ENCODE data around the gene TP53I11.

TP53I11 gene

DNA sequence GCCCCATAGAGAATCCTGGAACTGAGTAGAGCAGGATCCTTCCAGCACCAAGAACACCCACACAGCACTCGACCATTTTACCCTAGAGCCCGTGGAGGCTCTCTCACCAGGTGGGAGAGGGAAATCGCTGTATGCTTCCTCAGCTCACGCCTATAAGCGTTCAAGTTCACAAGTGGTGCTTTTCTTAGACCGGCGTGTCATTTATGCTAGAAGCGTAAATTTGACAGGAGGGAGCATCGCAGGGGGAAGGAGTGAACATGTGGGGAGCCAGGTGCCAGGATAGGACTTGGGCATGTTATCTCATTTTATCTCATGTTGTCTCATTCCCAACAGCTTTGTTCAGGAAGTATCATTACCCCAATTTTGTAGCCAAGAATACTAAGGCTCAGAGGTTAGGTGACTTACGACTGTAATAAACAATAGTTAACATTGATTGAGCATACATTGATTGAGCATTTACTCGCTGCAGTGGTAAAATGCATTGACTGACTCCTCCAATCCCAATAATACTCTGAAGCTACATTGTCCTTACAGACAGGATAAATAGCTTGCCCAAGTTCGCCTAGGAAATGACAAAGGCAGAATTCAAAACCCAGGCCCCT, 19.1 kb upstream of the TP53I11 start:
- TF ChIP-seq, protein P1, sequence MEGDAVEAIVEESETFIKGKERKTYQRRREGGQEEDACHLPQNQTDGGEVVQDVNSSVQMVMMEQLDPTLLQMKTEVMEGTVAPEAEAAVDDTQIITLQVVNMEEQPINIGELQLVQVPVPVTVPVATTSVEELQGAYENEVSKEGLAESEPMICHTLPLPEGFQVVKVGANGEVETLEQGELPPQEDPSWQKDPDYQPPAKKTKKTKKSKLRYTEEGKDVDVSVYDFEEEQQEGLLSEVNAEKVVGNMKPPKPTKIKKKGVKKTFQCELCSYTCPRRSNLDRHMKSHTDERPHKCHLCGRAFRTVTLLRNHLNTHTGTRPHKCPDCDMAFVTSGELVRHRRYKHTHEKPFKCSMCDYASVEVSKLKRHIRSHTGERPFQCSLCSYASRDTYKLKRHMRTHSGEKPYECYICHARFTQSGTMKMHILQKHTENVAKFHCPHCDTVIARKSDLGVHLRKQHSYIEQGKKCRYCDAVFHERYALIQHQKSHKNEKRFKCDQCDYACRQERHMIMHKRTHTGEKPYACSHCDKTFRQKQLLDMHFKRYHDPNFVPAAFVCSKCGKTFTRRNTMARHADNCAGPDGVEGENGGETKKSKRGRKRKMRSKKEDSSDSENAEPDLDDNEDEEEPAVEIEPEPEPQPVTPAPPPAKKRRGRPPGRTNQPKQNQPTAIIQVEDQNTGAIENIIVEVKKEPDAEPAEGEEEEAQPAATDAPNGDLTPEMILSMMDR (IDR thresholded peaks at IDR 0.05; ENCODE audit: low read length) = no peak
- TF ChIP-seq EZH2phosphoT487 (IDR thresholded peaks at IDR 0.05; ENCODE audit: low read length) (no peak), EZH2 (optimal IDR thresholded peaks at IDR 0.05; ENCODE audit: low read depth, low read length) (no peak)

DNA sequence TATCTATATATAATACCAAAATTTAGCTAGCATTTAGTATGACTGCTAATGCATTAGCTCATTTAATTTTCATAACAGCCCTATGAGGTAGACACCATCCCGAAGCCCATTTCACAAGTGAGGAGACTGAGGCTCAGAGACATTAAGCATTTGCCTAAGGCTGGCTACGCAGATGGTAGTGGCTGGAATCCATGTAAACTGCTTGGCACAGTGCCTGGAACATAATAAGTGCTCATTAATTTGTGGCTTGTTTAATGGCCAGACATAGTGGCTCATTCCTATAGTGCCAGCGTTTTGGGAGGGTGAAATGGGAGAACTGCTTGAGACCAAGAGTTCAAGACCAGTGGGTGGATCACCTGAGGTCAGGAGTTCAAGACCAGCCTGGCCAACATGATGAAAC, 17.8 kb upstream of the TP53I11 start:
- TF ChIP-seq, protein P1 (IDR thresholded peaks at IDR 0.05; ENCODE audit: low read length) = no peak
- TF ChIP-seq EZH2 (optimal IDR thresholded peaks at IDR 0.05; ENCODE audit: low read depth, low read length) (no peak), EZH2phosphoT487 (IDR thresholded peaks at IDR 0.05; ENCODE audit: low read length) (no peak)
- H3F3A ChIP-seq (ENCODE audit: insufficient read depth, low read length) = no peaks in the 10 kb centered on the region
- no peaks in the 10 kb centered on the region for H4K20me1 ChIP-seq (ENCODE audit: insufficient read depth, low read length)
- no peak overlapping the region for H3K4me2 ChIP-seq (ENCODE audit: low read depth, low read length)
- H3K9me2 ChIP-seq (replicated peaks; ENCODE audit: insufficient read depth, low read length) = no peaks in the 10 kb centered on the region
- H3K4me1 ChIP-seq (ENCODE audit: low read length) = no peaks in the 10 kb centered on the region
- no peak overlapping the region for H2AFZ ChIP-seq (ENCODE audit: low read length)
- H3K9me3 ChIP-seq (replicated peaks; ENCODE audit: insufficient read depth, low read length) = no peaks in the 10 kb centered on the region
- H3K4me3 ChIP-seq (ENCODE audit: low read length) = no peak overlapping the region
- H3K9ac ChIP-seq (ENCODE audit: low read length) = no peak overlapping the region
- DNase-seq = no peak
- H3K36me3 ChIP-seq (replicated peaks; ENCODE audit: insufficient read depth, low read length) = no peaks in the 10 kb centered on the region
- no peak overlapping the region for H3K27ac ChIP-seq (ENCODE audit: low read length)
- H3K79me2 ChIP-seq (ENCODE audit: low read length) = no peaks in the 10 kb centered on the region
- no peaks in the 10 kb centered on the region for H3K27me3 ChIP-seq (replicated peaks; ENCODE audit: insufficient read depth, low read length)

More for the DNA sequence above, 19.1 kb upstream of the TP53I11 start:
- Histone ChIP-seq H3K9me3 (replicated peaks; ENCODE audit: insufficient read depth, low read length) (no peaks in the 10 kb centered on the region), H3K36me3 (replicated peaks; ENCODE audit: insufficient read depth, low read length) (no peaks in the 10 kb centered on the region), H3K4me2 (ENCODE audit: low read depth, low read length) (no peak overlapping the region), H3F3A (ENCODE audit: insufficient read depth, low read length) (no peaks in the 10 kb centered on the region), H3K79me2 (ENCODE audit: low read length) (no peaks in the 10 kb centered on the region), H4K20me1 (ENCODE audit: insufficient read depth, low read length) (no peaks in the 10 kb centered on the region), H3K4me3 (ENCODE audit: low read length) (no peak overlapping the region), H3K27me3 (replicated peaks; ENCODE audit: insufficient read depth, low read length) (no peaks in the 10 kb centered on the region), H3K9ac (ENCODE audit: low read length) (no peak overlapping the region), H3K4me1 (ENCODE audit: low read length) (no peaks in the 10 kb centered on the region), H3K27ac (ENCODE audit: low read length) (no peak overlapping the region), H3K9me2 (replicated peaks; ENCODE audit: insufficient read depth, low read length) (no peaks in the 10 kb centered on the region), H2AFZ (ENCODE audit: low read length) (no peak overlapping the region)
- no peak for DNase-seq

DNA sequence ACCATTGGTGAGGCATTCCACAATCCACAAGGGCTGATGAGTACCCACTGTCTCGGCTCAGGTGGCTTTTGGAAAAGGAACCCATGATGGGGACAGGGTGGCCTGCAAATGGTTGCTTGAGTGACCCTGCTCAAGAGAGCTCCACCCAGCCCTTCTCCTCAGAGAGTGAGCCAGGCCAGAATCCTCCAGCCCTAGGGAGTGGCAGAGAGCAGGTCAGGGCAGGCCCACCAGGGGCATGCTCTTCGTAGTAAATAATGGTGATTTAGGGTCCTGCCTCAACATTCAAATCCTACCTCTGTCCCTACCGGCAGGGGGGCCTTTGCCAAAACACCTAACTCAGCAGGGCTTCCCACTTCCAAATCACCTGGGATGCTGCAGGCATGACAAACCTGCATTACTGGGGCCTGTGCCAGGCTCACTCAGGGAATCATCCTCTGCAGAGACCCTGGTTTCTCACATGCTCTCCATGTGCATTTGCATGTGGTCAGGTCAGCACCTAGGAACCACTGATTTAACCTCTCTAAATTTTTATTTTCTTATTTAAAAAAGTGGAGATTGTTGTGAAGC, 17.3 kb upstream of the TP53I11 start:
- H3K4me2 ChIP-seq (ENCODE audit: low read depth, low read length) = no peak overlapping the region
- H3K4me1 ChIP-seq (ENCODE audit: low read length) = no peaks in the 10 kb centered on the region
- H3K27ac ChIP-seq (ENCODE audit: low read length) = no peak overlapping the region
- no peaks in the 10 kb centered on the region for H3K9me3 ChIP-seq (replicated peaks; ENCODE audit: insufficient read depth, low read length)
- H3F3A ChIP-seq (ENCODE audit: insufficient read depth, low read length) = no peaks in the 10 kb centered on the region
- H3K9ac ChIP-seq (ENCODE audit: low read length) = no peak overlapping the region
- H4K20me1 ChIP-seq (ENCODE audit: insufficient read depth, low read length) = no peaks in the 10 kb centered on the region
- H3K79me2 ChIP-seq (ENCODE audit: low read length) = no peaks in the 10 kb centered on the region
- H3K4me3 ChIP-seq (ENCODE audit: low read length) = no peak overlapping the region
- H3K9me2 ChIP-seq (replicated peaks; ENCODE audit: insufficient read depth, low read length) = no peaks in the 10 kb centered on the region
- TF ChIP-seq EZH2 (optimal IDR thresholded peaks at IDR 0.05; ENCODE audit: low read depth, low read length) = no peak
- TF ChIP-seq, protein P1 (IDR thresholded peaks at IDR 0.05; ENCODE audit: low read length) = no peak
- TF ChIP-seq EZH2phosphoT487 (IDR thresholded peaks at IDR 0.05; ENCODE audit: low read length) = no peak
- H3K27me3 ChIP-seq (replicated peaks; ENCODE audit: insufficient read depth, low read length) = no peaks in the 10 kb centered on the region
- H2AFZ ChIP-seq (ENCODE audit: low read length) = no peak overlapping the region
- DNase-seq = no peak
- H3K36me3 ChIP-seq (replicated peaks; ENCODE audit: insufficient read depth, low read length) = no peaks in the 10 kb centered on the region
